Cardiac septum (tissue), 1 donor: Measurements from ENCODE around the gene ZC3H7B. TPM values are rescaled to one million over a fixed set of nuclear protein-coding genes. Genes with fewer than 3 reads are reported as not detected.
"Not testable (repeated sequence)": the region's sequence is repeated elsewhere in the genome, so short reads cannot be mapped to it uniquely, and the experiment has no call there.

Experiments used
- DNase-seq: peaks from one replicate; pipeline ENCODE4 v3.0.0-alpha.2; 2020; ENCODE audit warnings: low spot score
- intact Hi-C: fragments of 100-400 bp; cut with DNase I; formaldehyde crosslinking; loops from one replicate; pipeline ENCODE4 v1.14.0; 2022
- long read RNA-seq: library from polyadenylated mRNA; unstranded; transcript quantifications from one replicate; pipeline ENCODE4 v2.0.0, GENCODE V29; 2021
- total RNA-seq: library from RNA; stranded (reverse); fragmentation: NEBNext Ultra II Directional; extraction: Animal tissue kit (Norgen Biotek cat#: 25700); gene quantifications from one replicate; pipeline ENCODE4 v1.2.1, GENCODE V29; 2021
- donor health status: DM: no; HTN: no; CAD: no.

The ZC3H7B gene
- total RNA-seq: 37.2 TPM
- long read RNA-seq, partial matches to known transcripts: 10 of 14 reads
- long read RNA-seq, other reads (novel, unspliced or antisense): 4 of 14 reads

GRCh38 chr22:41301085-41302020, at the start of gene ZC3H7B:
Gene ZC3H7B, plus strand, starts transcription at chr22:41301525. Its CDS starts 19,136 bp downstream, at chr22:41320661.
- peak; percentile 94 for DNase-seq
- intact Hi-C loops: loop anchor here (2.0 to 5.0 kb wide), 2 partner anchors 15 to 209 kb away; partner anchors contain the start of genes EP300 and RANGAP1

GRCh38 chr22:41252365-41252764, 49.0 kb upstream of the ZC3H7B start:
- intact Hi-C loops: no loop called here
- DNase-seq: no peak

GRCh38 chr22:41254230-41254629, 47.1 kb upstream of the ZC3H7B start:
- no peak for DNase-seq
- intact Hi-C loops: no loop called here

GRCh38 chr22:41256254-41257253, 44.8 kb upstream of the ZC3H7B start:
- no peak for DNase-seq
- intact Hi-C loops: no loop called here

GRCh38 chr22:41257696-41258095, 43.6 kb upstream of the ZC3H7B start:
- DNase-seq: no peak
- intact Hi-C loops: no loop called here

GRCh38 chr22:41259756-41260155, 41.6 kb upstream of the ZC3H7B start:
- intact Hi-C loops, DNase-seq: not testable (repeated sequence)

GRCh38 chr22:41260871-41261270, 40.5 kb upstream of the ZC3H7B start:
- intact Hi-C loops: no loop called here
- no peak for DNase-seq

GRCh38 chr22:41261541-41262249, 39.6 kb upstream of the ZC3H7B start:
- no peak for DNase-seq
- intact Hi-C loops: no loop called here

- no peak for DNase-seq
- intact Hi-C loops: no loop called here
These were observed 39.0 kb upstream of the ZC3H7B start for GRCh38 chr22:41262250-41262765.

- intact Hi-C loops: no loop called here
- DNase-seq: no peak
These were observed 37.6 kb upstream of the ZC3H7B start for GRCh38 chr22:41263704-41264103.

- no peak for DNase-seq
- intact Hi-C loops: no loop called here
These were observed 36.9 kb upstream of the ZC3H7B start for GRCh38 chr22:41264408-41264941.

GRCh38 chr22:41267958-41268357, 33.4 kb upstream of the ZC3H7B start:
- intact Hi-C loops: no loop called here
- no peak for DNase-seq

GRCh38 chr22:41271787-41272186, 29.5 kb upstream of the ZC3H7B start:
- no peak for DNase-seq
- intact Hi-C loops: no loop called here

GRCh38 chr22:41273128-41273527, 28.2 kb upstream of the ZC3H7B start:
- intact Hi-C loops: no loop called here
- DNase-seq: no peak

GRCh38 chr22:41274856-41275255, 26.5 kb upstream of the ZC3H7B start:
- no peak for DNase-seq
- intact Hi-C loops: no loop called here

- intact Hi-C loops: no loop called here
- no peak for DNase-seq
These were observed 21.3 kb upstream of the ZC3H7B start for GRCh38 chr22:41280065-41280464.

- intact Hi-C loops: no loop called here
- DNase-seq: no peak
These were observed 20.5 kb upstream of the ZC3H7B start for GRCh38 chr22:41280854-41281253.

- no peak for DNase-seq
- intact Hi-C loops: no loop called here
These were observed 16.9 kb upstream of the ZC3H7B start for GRCh38 chr22:41284465-41284864.

- intact Hi-C loops: loop anchor here (5.0 kb wide), 2 partner anchors 78 to 97 kb away; partner anchors contain the start of genes L3MBTL2 and TEF
- DNase-seq: peak; percentile 78
These were observed 15.9 kb upstream of the ZC3H7B start for GRCh38 chr22:41285441-41285819.
